Mesodermal cell (in vitro differentiated cells): Measurements from ENCODE around the gene SETD6. TPM values are rescaled to one million over a fixed set of nuclear protein-coding genes. Genes with fewer than 3 reads are reported as not detected.

Experiments
- H3K27ac ChIP-seq: 2 replicates; pipeline ENCODE4 v1.7.0; 2013; ENCODE audit warnings: mild to moderate bottlenecking, low read depth, low read length, moderate library complexity; ENCODE audit not compliant: severe bottlenecking
- H3K36me3 ChIP-seq: 2 replicates; pipeline ENCODE4 v1.7.1; 2013; ENCODE audit warnings: mild to moderate bottlenecking, low read length, moderate library complexity; ENCODE audit not compliant: control insufficient read depth, insufficient read depth
- H3K4me1 ChIP-seq: one replicate; pipeline ENCODE4 v1.7.1; 2013; ENCODE audit warnings: mild to moderate bottlenecking, low read length; ENCODE audit not compliant: insufficient read depth, control insufficient read depth, poor library complexity, severe bottlenecking
- H3K4me3 ChIP-seq: 2 replicates; pipeline ENCODE4 v1.7.0; 2013; ENCODE audit warnings: low read length, control low read depth, mild to moderate bottlenecking; ENCODE audit not compliant: insufficient read depth, poor library complexity, severe bottlenecking; ENCODE audit errors: extremely low read depth
- H3K9me3 ChIP-seq: 2 replicates; pipeline ENCODE4 v1.7.1; 2013; ENCODE audit warnings: mild to moderate bottlenecking, low read length, moderate library complexity; ENCODE audit not compliant: control insufficient read depth
- whole genome bisulfite sequencing, 2 experiments: methylation state at CpG; one replicate each; pipeline ENCODE4 v1.1.5; 2013; ENCODE audit warnings: missing lambda C conversion rate in 2 of 2; ENCODE audit not compliant: insufficient coverage in 2 of 2; 5-methylcytosine and 5-hydroxymethylcytosine counted together
- polyA plus RNA-seq, 2 experiments: library from polyadenylated mRNA; stranded (reverse); fragments of 50-300 nt; gene quantifications; one replicate each; pipeline ENCODE4 v1.2.3, GENCODE V29; 2013

Gene SETD6
- polyA plus RNA-seq (2013, experiment 1 of 2) = 9.5 TPM
- polyA plus RNA-seq (2013, experiment 2 of 2) = 7.8 TPM

GRCh38 chr16:58515125-58515870 is at the start of gene SETD6:
SETD6 (plus strand) TSS chr16:58515517; CDS start chr16:58515538, 21 bp downstream.
- H3K27ac ChIP-seq = peak within 1 kb of the TSS; percentile 83
- peaks cover 3% of the 10 kb centered on the region for H3K4me1 ChIP-seq
- 2 to 3% methylated on average over 58 to 80 of the region's 80 CpGs for WGBS, 2 experiments
- H3K36me3 ChIP-seq = peaks cover 39% of the 10 kb centered on the region
- no peaks in the 10 kb centered on the region for H3K9me3 ChIP-seq
- H3K4me3 ChIP-seq = peak within 1 kb of the TSS; percentile 62

- no peak overlapping the region for H3K4me3 ChIP-seq
- no peaks in the 10 kb centered on the region for H3K4me1 ChIP-seq
- H3K36me3 ChIP-seq = no peaks in the 10 kb centered on the region
- H3K9me3 ChIP-seq = no peaks in the 10 kb centered on the region
- WGBS, 2 experiments = 82 to 98% methylated on average over 10 to 11 of the region's 13 CpGs
- no peak overlapping the region for H3K27ac ChIP-seq
Observed at GRCh38 chr16:58465817-58466216, 49.5 kb upstream of the SETD6 start.

- no peak overlapping the region for H3K27ac ChIP-seq
- 83 to 90% methylated on average over 2 to 3 of the region's 3 CpGs for WGBS, 2 experiments
- no peaks in the 10 kb centered on the region for H3K9me3 ChIP-seq
- no peak overlapping the region for H3K4me3 ChIP-seq
- H3K36me3 ChIP-seq = no peaks in the 10 kb centered on the region
- H3K4me1 ChIP-seq = no peaks in the 10 kb centered on the region
Observed at GRCh38 chr16:58466396-58466795, 48.9 kb upstream of the SETD6 start.

- no peaks in the 10 kb centered on the region for H3K9me3 ChIP-seq
- H3K4me3 ChIP-seq = no peak overlapping the region
- H3K36me3 ChIP-seq = no peaks in the 10 kb centered on the region
- no peak overlapping the region for H3K27ac ChIP-seq
- 89 to 95% methylated on average over 4 to 5 of the region's 5 CpGs for WGBS, 2 experiments
- H3K4me1 ChIP-seq = no peaks in the 10 kb centered on the region
Observed at GRCh38 chr16:58467905-58468304, 47.4 kb upstream of the SETD6 start.

GRCh38 chr16:58471209-58471975 is 43.9 kb upstream of the SETD6 start:
- 69 to 84% methylated on average over 7 to 9 of the region's 10 CpGs for WGBS, 2 experiments
- Histone ChIP-seq H3K27ac (no peak overlapping the region), H3K9me3 (no peaks in the 10 kb centered on the region), H3K36me3 (no peaks in the 10 kb centered on the region), H3K4me3 (no peak overlapping the region), H3K4me1 (no peaks in the 10 kb centered on the region)

GRCh38 chr16:58472266-58472665 is 43.1 kb upstream of the SETD6 start:
- Histone ChIP-seq H3K4me3 (no peak overlapping the region), H3K9me3 (no peaks in the 10 kb centered on the region), H3K4me1 (no peaks in the 10 kb centered on the region), H3K36me3 (no peaks in the 10 kb centered on the region), H3K27ac (no peak overlapping the region)
- WGBS, 2 experiments = 90 to 92% methylated on average over 9 of the region's 9 CpGs

- H3K4me1 ChIP-seq = no peaks in the 10 kb centered on the region
- no peak overlapping the region for H3K27ac ChIP-seq
- WGBS, 2 experiments = 91 to 92% methylated on average over 3 of the region's 3 CpGs
- H3K36me3 ChIP-seq = no peaks in the 10 kb centered on the region
- no peaks in the 10 kb centered on the region for H3K9me3 ChIP-seq
- H3K4me3 ChIP-seq = no peak overlapping the region
Observed at GRCh38 chr16:58472827-58473226, 42.5 kb upstream of the SETD6 start.

- Histone ChIP-seq H3K9me3 (no peaks in the 10 kb centered on the region), H3K27ac (no peak overlapping the region), H3K4me1 (no peaks in the 10 kb centered on the region), H3K4me3 (no peak overlapping the region), H3K36me3 (no peaks in the 10 kb centered on the region)
- WGBS, 2 experiments = 76 to 96% methylated on average over 6 to 8 of the region's 10 CpGs
Observed at GRCh38 chr16:58474296-58474695, 41.0 kb upstream of the SETD6 start.

GRCh38 chr16:58475091-58475619 is 40.2 kb upstream of the SETD6 start:
- Histone ChIP-seq H3K4me3 (no peak overlapping the region), H3K27ac (no peak overlapping the region), H3K9me3 (no peaks in the 10 kb centered on the region), H3K36me3 (no peaks in the 10 kb centered on the region), H3K4me1 (no peaks in the 10 kb centered on the region)
- 76 to 80% methylated on average over 3 of the region's 4 CpGs for WGBS, 2 experiments

GRCh38 chr16:58476791-58477190 is 38.5 kb upstream of the SETD6 start:
- Histone ChIP-seq H3K9me3 (no peaks in the 10 kb centered on the region), H3K4me3 (no peak overlapping the region), H3K27ac (no peak overlapping the region), H3K36me3 (no peaks in the 10 kb centered on the region), H3K4me1 (peaks cover 3% of the 10 kb centered on the region)
- WGBS, 2 experiments = no CpG with 5 or more reads among the region's 1 CpG
